ENCODE results near the gene HOXD4.

DNA sequence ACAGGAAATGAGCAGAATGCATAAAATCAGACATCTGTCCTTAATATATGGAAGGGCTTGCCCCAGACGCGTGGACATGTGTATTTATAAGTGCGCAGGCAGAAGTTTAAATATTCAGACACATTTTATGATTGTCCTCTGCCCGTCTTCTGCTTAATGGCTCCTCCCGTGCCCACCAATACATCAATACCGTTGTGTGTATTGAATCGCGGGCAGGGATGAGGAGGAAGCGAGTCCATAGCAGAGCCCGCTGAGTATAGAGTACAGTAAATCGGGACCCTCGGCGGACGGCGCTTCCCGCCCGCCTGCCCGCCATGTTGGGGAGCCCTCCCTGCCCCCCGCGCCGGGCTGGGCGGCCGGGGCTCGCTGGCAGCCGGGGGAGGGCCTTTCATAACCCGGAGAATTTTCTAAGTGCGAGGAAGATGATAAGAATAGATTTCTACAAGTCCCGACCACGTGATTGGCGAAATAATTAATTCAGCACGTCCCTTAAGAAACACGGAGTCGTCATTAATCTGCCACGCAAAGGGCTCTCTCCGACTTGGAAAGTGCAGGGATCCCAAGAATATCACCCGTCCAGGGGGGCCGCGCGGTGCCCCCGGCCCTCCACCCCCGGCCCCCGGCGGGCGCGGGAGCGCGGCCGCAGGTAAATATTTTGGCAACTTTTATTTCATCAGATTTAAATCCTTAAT is 5.6 kb downstream of the HOXD4 start, which contains the start of gene HOXD3:
- TF ChIP-seq BCL11A (tag by site-specific recombination; IDR thresholded peaks at IDR 0.05; ENCODE audit: low read depth) = no peak
- TF ChIP-seq ZNF274 (IDR thresholded peaks at IDR 0.05; ENCODE audit: low read length) = no peak
- no peak for TF ChIP-seq ZNF274 (tag by site-specific recombination; IDR thresholded peaks at IDR 0.05; ENCODE audit: borderline replicate concordance)
- TF ChIP-seq, protein P1, sequence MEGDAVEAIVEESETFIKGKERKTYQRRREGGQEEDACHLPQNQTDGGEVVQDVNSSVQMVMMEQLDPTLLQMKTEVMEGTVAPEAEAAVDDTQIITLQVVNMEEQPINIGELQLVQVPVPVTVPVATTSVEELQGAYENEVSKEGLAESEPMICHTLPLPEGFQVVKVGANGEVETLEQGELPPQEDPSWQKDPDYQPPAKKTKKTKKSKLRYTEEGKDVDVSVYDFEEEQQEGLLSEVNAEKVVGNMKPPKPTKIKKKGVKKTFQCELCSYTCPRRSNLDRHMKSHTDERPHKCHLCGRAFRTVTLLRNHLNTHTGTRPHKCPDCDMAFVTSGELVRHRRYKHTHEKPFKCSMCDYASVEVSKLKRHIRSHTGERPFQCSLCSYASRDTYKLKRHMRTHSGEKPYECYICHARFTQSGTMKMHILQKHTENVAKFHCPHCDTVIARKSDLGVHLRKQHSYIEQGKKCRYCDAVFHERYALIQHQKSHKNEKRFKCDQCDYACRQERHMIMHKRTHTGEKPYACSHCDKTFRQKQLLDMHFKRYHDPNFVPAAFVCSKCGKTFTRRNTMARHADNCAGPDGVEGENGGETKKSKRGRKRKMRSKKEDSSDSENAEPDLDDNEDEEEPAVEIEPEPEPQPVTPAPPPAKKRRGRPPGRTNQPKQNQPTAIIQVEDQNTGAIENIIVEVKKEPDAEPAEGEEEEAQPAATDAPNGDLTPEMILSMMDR (tag by site-specific recombination; IDR thresholded peaks at IDR 0.05) = no peak
- no peak for TF ChIP-seq ATF2 (tag by site-specific recombination; IDR thresholded peaks at IDR 0.05; ENCODE audit: low read depth)
- no peak for TF ChIP-seq MEIS1 (CRISPR knock-in tag; IDR thresholded peaks at IDR 0.05; ENCODE audit: borderline replicate concordance)
- no peak for TF ChIP-seq PATZ1 (tag by site-specific recombination; IDR thresholded peaks at IDR 0.05)
- no peak for TF ChIP-seq ZBTB21 (tag by site-specific recombination; IDR thresholded peaks at IDR 0.05)
- no peak for TF ChIP-seq ZSCAN16 (tag by site-specific recombination; IDR thresholded peaks at IDR 0.05)
- TF ChIP-seq ZNF830 (tag by site-specific recombination; IDR thresholded peaks at IDR 0.05; ENCODE audit: low read depth) = no peak
- TF ChIP-seq ZBTB48 (tag by site-specific recombination; IDR thresholded peaks at IDR 0.05) = no peak
- no peak for TF ChIP-seq ZNF324 (tag by site-specific recombination; IDR thresholded peaks at IDR 0.05)
- TF ChIP-seq ZNF514 (tag by site-specific recombination; IDR thresholded peaks at IDR 0.05) = no peak
- TF ChIP-seq ZNF16 (tag by site-specific recombination; IDR thresholded peaks at IDR 0.05; ENCODE audit: low read depth) = no peak
- no peak for TF ChIP-seq ZNF398 (tag by site-specific recombination; IDR thresholded peaks at IDR 0.05)
